Ishikawa (cell line): ENCODE data around the gene SS18.

ENCODE experiments used
- CEBPB ChIP-seq: IDR thresholded peaks from 2 replicates; pipeline ENCODE4 v1.6.1; 2012
- CREB1 ChIP-seq: IDR thresholded peaks from 2 replicates; pipeline ENCODE4 v1.6.1; 2012; ENCODE audit warnings: low read depth
- EGR1 ChIP-seq: IDR thresholded peaks from 2 replicates; pipeline ENCODE4 v1.6.1; 2012
- EP300 ChIP-seq: IDR thresholded peaks from 2 replicates; pipeline ENCODE4 v1.6.1; 2012; ENCODE audit warnings: borderline replicate concordance
- FOXM1 ChIP-seq: IDR thresholded peaks from 2 replicates; pipeline ENCODE4 v1.6.1; 2012; ENCODE audit warnings: low read depth, borderline replicate concordance
- MAX ChIP-seq: IDR thresholded peaks from 2 replicates; pipeline ENCODE4 v1.6.1; 2012
- NFIC ChIP-seq: IDR thresholded peaks from 2 replicates; pipeline ENCODE4 v1.6.1; 2012
- RAD21 ChIP-seq: IDR thresholded peaks from 2 replicates; pipeline ENCODE4 v1.6.1; 2012; ENCODE audit warnings: low read depth
- TAF1 ChIP-seq: IDR thresholded peaks from 2 replicates; pipeline ENCODE4 v1.6.1; 2012; ENCODE audit warnings: low read depth, mild to moderate bottlenecking
- TCF12 ChIP-seq: IDR thresholded peaks from 2 replicates; pipeline ENCODE4 v1.6.1; 2012; ENCODE audit warnings: low read depth
- TEAD4 ChIP-seq: IDR thresholded peaks from 2 replicates; pipeline ENCODE4 v1.6.1; 2012
- YY1 ChIP-seq: IDR thresholded peaks from 2 replicates; pipeline ENCODE4 v1.6.1; 2012; ENCODE audit warnings: low read depth
- ZBTB7A ChIP-seq: IDR thresholded peaks from 2 replicates; pipeline ENCODE4 v1.6.1; 2012; ENCODE audit warnings: low read depth
- TF ChIP-seq, protein P1 (sequence below): IDR thresholded peaks from 2 replicates; pipeline ENCODE4 v1.6.1; 2012
- TF ChIP-seq, protein P2 (sequence below): IDR thresholded peaks from 2 replicates; pipeline ENCODE4 v1.6.1; 2012; ENCODE audit warnings: low read depth, mild to moderate bottlenecking

SS18 gene

DNA sequence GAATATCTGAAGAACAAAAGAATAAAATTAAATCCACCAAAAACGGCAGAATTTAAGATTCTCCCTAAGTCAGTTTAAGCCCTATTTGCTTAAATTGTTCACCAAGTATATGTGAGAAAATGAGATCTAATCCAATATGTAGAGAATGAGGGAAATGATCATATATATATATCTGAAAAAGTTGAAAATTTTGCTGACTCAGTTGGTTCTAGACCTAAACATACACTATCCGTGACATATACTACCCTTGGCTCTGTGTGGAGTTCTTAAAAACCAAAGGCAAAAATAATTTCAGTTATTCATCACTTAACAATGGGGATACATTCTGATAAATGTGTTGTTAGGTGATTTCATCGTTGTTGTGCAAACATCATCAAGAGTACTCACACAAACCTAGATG, 7.3 kb downstream of the SS18 start:
- TF ChIP-seq TAF1 (no peak), TEAD4 (no peak), ZBTB7A (no peak), EGR1 (no peak), TCF12 (no peak), NFIC (no peak), CREB1 (no peak), MAX (no peak), YY1 (no peak), EP300 (no peak), FOXM1 (no peak), RAD21 (no peak), CEBPB (no peak)
- TF ChIP-seq, protein P1, sequence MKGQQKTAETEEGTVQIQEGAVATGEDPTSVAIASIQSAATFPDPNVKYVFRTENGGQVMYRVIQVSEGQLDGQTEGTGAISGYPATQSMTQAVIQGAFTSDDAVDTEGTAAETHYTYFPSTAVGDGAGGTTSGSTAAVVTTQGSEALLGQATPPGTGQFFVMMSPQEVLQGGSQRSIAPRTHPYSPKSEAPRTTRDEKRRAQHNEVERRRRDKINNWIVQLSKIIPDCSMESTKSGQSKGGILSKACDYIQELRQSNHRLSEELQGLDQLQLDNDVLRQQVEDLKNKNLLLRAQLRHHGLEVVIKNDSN = no peak
- TF ChIP-seq, protein P2, sequence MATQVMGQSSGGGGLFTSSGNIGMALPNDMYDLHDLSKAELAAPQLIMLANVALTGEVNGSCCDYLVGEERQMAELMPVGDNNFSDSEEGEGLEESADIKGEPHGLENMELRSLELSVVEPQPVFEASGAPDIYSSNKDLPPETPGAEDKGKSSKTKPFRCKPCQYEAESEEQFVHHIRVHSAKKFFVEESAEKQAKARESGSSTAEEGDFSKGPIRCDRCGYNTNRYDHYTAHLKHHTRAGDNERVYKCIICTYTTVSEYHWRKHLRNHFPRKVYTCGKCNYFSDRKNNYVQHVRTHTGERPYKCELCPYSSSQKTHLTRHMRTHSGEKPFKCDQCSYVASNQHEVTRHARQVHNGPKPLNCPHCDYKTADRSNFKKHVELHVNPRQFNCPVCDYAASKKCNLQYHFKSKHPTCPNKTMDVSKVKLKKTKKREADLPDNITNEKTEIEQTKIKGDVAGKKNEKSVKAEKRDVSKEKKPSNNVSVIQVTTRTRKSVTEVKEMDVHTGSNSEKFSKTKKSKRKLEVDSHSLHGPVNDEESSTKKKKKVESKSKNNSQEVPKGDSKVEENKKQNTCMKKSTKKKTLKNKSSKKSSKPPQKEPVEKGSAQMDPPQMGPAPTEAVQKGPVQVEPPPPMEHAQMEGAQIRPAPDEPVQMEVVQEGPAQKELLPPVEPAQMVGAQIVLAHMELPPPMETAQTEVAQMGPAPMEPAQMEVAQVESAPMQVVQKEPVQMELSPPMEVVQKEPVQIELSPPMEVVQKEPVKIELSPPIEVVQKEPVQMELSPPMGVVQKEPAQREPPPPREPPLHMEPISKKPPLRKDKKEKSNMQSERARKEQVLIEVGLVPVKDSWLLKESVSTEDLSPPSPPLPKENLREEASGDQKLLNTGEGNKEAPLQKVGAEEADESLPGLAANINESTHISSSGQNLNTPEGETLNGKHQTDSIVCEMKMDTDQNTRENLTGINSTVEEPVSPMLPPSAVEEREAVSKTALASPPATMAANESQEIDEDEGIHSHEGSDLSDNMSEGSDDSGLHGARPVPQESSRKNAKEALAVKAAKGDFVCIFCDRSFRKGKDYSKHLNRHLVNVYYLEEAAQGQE = no peak

DNA sequence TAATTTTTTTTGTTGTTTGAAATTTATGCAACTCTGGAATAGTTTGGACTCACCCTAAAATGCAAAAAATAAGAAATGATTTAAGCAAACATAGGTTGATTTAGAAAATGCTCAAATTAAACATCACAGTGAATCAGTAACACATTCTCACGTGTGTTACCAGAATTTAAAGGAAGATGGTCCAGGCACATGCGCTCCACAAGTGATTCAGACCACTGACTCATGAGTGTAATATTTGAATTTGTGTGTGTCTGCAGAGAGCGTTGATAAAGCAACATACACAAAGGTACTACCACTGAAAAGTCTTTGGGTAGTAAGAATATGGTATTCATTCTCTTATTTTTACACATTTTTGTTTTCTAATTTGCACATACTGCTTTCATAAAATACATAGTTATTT, 7.9 kb downstream of the SS18 start:
- TF ChIP-seq ZBTB7A (no peak), TCF12 (no peak), YY1 (no peak), EP300 (no peak), CEBPB (no peak), FOXM1 (no peak), NFIC (no peak), TAF1 (no peak), CREB1 (no peak), TEAD4 (no peak)
- TF ChIP-seq, protein P2 = no peak
- TF ChIP-seq, protein P1 = no peak

- TF ChIP-seq, protein P1 = no peak
- TF ChIP-seq TCF12 = no peak
- no peak for TF ChIP-seq MAX
- no peak for TF ChIP-seq RAD21
- TF ChIP-seq YY1 = no peak
- TF ChIP-seq CEBPB = no peak
- TF ChIP-seq, protein P2 = no peak
- no peak for TF ChIP-seq CREB1
- TF ChIP-seq EP300 = no peak
- TF ChIP-seq FOXM1 = no peak
- TF ChIP-seq NFIC = no peak
- TF ChIP-seq EGR1 = no peak
- TF ChIP-seq ZBTB7A = no peak
- no peak for TF ChIP-seq TEAD4
- TF ChIP-seq TAF1 = no peak
Observed at GRCh38 chr18:26074246-26074645, 16.2 kb downstream of the SS18 start.

GRCh38 chr18:26073758-26074157, 16.7 kb downstream of the SS18 start:
- TF ChIP-seq, protein P1 = no peak
- TF ChIP-seq MAX (no peak), YY1 (no peak), TAF1 (no peak), FOXM1 (no peak), CEBPB (no peak), CREB1 (no peak), NFIC (no peak), EP300 (no peak), TCF12 (no peak), TEAD4 (no peak), RAD21 (no peak), EGR1 (no peak), ZBTB7A (no peak)
- TF ChIP-seq, protein P2 = no peak
